Fibroblast of skin of right biceps (primary cell): ENCODE data around the gene ME2.
"Not testable (repeated sequence)": the region's sequence is repeated elsewhere in the genome, so short reads cannot be mapped to it uniquely, and the experiment has no call there.

Source experiments
- DNase-seq: peaks from one replicate; pipeline ENCODE4 v3.0.0-alpha.2; 2013

ME2 gene

DNA sequence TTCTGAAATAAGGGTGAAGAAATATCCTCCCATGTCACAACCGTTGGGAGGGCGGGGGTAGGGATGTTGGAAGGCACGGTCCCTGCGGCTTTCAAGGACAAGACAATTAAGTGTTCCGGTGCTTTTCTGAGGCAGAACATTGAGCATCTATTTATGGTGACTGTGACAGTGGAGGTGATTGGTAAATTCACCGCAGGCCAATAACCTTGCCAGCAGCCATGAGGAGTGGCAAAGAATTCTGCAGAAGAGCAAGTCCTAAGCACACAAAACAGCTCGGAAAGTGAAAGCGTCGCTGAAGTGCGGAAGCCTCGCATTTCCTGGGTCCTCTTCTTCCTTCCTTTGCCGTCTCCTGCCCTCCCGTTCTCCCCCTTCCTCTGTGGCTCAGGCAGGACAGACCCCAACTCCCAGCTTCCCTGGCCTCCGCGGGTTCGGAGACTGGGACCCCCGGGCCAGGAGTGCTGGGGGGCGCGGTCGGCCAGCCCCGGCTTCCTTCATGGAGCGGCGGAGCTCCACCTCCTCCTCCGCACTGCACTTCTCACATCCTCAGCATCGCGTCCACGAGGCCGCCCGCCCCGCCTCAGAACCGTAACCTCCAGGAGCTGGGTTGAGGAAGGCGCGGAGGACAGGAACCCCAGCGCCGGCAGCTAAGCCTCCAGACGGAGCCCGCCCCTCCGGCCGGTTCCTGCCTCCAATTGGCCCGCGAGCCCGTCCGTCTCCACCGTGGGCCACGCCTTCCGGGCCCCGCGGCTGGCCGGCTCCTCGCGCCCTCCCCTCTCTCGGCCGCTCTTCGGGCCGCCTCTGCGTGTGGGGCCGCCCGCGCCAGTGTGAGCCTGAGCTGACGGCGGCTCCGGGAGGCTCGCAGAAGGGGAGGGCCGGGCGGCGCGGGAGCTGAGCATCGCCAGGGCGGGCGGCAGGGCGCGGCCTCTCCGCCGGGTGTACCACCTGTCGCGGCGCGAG is at the start of gene ME2:
ME2 (plus strand) TSS at position 774 of the 957 bp plus-strand sequence. CDS start 16,703 bp downstream, outside the sequence.
- DNase-seq: peak; percentile 87

DNA sequence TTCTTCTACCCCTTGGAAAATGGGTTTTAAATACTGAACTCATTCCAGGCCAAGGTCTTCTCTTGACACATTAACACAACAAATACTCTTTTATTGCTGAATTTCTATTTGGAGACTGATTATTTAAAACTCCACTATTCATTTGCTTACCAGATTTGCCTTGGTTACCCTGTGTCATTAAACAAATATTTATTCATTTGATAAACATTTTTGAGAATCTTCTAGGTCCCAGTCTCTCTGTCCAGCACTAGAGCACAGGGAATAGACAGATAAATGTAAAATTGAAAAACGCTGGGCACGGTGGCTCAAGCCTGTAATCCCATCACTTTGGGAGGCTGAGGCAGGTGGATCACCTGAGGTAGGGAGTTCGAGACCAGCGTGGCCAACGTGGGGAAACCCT is 49.3 kb upstream of the ME2 start:
- DNase-seq: no peak

DNA sequence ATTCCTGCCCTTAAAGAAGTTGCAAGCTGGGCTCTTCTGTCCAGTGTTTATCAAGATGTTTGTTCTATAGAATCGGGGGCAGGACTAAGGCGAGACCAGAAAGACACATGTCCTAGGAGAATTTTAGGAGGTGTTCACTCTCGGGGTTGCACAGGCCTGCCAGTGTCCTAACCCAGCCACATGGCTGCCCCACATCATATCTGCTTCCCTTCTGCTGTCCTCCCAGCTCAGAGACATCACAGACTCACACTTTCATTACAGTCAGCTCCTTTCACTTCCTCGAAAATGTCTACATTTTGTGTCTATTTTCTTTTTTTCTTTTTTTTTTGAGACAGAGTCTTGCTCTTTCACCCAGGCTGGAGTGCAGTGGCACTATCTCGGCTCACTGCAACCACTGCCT is 48.4 kb upstream of the ME2 start:
- no peak for DNase-seq

DNA sequence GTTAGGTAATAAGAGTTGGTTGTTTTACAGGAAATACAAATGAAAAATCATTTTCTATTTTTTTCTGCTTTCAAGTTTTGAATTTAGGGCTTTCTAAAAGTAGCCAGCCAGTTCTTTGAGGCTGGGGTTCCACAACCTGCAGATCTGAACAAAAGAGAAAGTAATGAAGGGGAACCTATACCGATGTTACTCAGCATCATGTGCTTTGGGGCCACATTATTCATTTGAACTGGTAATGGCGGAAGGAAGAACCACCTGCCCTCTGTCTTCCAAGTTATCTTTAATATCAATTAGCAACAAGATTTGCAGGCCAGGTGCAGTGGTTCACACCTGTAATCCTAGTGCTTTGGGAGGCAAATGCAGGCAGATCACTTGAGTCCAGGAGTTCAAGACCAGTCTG is 46.2 kb upstream of the ME2 start:
- DNase-seq: no peak

DNA sequence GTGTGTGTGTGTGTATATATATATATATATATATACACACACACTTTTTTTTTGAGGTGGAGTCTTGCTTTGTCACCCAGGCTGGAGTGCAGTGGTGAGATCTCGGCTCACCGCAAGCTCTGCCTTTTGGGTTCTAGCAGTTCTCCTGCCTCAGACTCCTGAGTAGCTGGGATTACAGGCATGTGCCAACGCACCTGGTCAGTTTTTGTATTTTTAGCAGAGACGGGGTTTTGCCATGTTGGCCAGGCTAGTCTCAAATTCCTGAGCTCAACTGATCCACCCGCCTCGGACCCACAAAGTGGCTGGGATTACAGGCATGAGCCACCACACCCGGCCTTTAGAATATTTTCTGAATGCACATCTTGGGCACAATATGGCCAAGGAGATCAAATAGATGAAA is 45.4 kb upstream of the ME2 start:
- not testable (repeated sequence) for DNase-seq

DNA sequence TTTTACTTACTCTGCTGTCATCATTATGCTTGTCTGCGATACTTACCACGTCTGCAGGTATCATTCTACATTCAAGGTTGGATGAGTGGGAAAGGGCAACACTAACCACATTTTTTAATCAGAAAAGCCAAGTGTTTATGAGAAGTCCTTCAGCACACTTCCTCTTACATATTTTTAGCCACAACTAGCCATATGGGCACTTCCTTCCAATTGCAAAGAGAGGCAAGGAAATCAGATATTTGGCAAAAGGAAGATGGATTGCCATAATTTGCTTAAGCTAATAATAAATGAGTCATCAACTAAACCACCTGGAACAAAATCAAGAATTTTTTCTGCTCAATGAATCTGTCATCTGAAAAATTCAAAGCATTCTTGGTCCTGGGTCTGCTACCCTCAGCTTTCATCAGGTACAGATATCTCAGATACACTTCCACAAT is 42.4 kb upstream of the ME2 start:
- peak; percentile 77 for DNase-seq

DNA sequence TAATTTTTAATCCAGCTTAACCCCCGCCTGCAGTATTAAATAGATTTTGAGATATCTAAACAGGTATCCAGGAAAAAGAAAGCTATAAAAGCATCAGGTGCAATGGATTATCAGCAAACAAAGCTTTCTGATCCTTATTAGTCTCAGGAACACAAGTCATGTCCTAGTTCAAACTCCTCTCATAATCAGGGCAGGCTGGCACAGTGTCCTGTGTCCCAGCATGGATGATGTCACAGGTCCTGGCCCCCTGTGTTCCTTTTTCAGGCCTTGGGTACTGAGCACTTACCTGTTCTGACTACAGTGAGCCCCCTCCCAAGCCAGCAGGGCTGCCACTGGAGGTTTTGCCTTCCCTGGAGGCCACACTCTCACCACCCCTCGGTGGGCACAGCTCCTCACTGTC is 39.6 kb upstream of the ME2 start:
- DNase-seq: no peak

DNA sequence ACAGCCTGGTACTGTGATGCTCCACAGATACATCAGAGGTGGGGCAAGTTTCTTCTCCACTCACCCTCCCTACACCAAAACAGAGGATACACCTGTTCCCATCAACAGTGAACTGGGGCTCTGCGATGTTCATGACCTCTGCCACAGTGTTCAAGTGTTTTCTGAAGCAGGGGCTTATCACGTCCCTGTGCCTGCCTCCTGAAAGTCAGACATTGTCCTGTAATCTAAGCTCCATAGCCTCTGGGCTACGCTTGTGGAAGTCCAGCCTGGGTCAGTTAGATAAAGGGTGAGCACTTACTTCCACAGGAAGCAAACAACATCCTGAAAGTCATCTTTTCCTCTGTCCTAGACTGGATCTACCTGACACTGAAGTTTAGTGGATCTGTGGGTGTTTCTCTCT is 38.9 kb upstream of the ME2 start:
- DNase-seq: no peak

DNA sequence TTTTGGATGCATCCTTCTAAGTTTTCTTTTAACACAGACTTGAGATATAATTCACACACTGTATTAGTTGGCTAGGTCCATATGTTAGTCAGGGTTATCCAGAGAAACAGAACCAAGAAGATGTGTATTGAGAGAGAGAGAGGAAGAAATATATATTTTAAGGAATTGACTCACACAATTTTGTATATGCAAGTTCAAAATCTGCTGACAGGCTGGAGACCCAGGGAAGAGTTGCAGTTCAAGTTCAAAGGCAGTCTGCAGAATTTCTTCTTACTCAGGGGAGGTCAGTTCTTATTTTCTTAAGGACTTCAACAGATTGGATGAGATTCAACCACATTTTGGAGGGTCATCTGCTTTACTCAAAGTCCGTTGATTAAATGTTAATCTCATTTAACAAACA is 36.1 kb upstream of the ME2 start:
- no peak for DNase-seq

DNA sequence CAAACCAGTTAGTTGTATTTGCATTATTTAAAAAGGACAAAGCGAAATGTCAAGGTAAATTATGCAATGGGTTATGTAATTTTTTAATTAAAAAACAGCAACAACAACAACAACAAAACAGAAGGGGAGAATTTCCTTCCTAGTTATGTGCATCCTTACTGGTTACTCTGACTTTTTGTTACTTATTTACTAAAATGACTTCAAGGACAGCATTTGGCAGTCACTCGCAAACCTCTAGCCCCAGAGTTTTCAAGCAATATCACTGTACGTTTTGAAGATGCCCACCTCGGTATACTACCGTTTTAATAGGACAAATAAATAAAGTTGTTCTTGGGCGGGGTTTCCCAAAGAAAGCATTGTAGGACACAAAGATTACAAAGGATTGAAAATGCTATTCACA is 34.4 kb upstream of the ME2 start:
- no peak for DNase-seq

DNA sequence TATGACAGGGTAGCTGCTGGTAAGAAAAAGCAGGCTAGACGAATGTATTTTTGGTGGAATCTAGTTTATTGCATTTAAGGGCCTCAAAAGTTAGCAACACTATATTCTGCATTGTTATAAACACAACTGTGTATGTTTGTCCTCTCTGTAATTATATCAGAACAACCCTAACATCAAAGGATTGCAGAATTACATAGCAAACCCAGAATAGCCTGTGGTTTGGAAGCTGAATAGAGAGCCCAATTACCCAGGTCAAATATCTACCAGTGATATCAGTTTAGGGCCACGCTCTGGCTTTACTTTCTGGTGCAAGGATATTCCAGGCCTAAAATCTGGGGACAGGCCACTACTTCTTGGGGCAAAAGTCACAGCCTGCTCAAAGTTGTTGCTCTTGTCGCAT is 34.0 kb upstream of the ME2 start:
- DNase-seq: no peak

DNA sequence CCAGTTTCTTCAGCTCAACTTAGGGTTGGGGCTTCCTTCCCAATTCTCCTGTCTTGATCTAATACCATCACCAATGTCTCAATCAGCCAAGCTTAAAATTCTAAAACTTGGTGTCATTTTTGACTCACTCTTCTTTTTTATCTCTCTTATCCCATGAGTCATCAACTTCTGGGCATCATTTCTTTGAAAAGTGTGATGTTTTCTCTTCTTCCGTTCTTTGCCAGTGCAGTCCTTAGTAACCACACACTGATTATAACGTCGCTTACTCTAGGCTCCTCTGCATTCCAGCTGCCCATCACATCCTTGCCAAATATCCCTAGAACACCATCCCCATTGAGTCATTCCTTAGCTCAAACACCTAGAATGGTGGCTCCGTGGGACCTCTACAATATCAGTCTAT is 31.7 kb upstream of the ME2 start:
- peak; percentile 26 for DNase-seq

DNA sequence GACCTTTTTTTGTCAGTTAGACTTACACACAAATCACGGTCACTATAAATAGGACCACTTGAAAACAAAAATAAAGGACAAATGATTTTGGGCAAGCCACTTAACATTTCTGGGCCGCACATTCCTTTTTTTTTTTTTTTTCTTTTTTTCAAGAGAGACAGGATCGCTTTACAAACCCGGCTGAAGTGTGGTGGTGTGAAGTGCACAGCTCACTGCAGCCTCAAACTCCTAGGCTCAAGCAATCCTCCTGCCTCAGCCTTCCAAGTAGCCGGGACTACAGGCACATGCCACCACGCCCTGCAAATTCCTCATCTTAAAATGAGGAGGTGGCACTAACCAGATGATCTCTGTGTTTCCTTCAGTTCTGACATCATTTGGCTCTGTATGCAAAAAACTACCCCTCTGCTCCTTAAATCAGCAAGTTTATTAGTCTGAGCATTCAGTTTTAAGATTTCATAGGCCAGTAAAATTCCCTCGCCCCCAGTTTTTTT is 30.8 kb upstream of the ME2 start:
- DNase-seq: no peak

DNA sequence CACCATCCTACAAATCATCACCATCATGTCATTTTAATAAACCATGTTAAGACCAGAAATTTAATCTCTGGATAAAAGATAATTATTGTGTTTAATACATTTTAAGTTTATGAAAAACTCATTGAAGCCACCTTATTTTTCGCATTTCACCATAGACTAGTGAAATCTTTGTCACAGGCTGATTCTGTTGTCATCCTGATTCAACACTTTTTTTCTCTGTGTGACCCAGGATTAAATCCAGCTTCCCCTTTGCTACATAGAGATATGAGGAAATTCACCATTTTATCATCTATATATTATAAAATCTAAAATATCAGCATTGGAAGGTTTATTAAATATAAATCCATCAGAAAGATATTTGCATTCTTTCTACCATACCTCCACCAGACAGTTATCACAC is 29.9 kb upstream of the ME2 start:
- DNase-seq: no peak

DNA sequence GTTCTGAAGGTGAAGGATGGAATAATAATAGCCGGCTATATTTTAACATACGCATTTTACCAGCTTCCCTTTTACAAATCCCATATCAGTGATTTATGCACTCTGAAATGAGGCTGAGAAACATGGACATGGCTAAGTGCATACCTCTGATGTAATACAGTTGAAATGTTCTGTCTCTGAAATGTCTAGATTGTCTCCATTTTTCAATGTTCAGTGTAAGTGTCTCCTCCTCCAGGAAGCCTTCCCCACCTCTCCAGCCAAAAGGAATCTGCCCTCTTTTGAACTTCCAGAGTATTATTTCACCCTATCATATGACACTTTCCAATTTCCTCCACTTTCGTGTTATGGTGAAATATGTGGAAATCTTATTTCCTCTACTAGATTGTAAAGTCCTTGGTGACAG is 29.5 kb upstream of the ME2 start:
- peak; percentile 31 for DNase-seq

DNA sequence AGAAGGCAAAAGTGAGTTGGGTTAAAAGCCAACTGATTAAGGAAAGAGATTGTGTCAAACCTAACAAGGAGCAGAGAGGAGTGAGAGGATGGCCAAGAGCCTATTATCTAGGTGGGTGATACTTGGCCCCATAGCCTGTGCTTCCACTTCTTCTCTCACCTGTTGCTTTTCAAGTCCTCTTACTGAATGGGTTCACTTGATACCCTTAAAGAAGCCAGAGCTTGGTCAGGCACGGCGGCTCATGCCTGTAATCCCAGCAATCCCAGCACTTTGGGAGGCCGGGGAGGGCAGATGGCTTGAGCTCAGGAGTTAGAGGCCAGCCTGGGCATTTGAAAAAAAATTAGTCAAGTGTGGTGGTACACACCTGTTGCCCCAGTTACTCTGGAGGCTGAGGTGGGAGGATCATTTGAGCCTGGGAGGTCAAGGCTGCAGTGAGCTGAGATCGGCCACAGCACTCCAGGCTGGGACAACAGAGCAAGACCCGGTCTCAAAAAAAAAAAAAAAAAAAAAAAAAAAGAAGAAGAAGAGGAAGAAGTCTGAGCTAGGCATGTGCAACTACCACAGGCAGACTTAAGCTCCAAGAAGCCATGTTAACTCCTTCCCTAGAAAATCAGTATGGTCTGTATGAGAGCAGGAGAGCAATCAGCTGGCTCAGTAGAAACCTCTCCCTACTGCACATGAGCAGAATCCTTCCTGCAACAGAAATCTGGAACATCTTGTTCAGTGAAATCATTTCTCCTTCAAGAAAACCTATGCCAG is 28.4 kb upstream of the ME2 start:
- DNase-seq: no peak

DNA sequence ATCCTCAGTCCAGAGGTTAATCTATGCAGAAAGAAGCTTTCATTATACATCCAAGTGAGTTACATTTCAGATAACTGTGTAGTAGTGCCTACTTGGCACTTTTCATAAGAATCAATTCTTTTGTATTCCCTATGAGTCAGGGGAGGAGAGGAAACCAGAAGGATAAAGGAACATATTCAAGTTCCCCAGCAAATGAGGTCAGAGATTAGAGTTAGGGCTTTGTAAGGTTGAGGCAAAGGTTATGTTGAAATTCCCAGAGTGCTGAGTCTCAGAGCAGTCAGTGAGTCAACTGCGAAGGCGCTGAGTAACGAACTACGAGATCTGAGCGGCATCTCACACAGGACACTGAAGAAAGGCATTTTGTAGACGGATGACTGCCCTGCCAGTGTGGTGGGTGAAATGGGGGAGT is 25.1 kb upstream of the ME2 start:
- DNase-seq: peak; percentile 41

DNA sequence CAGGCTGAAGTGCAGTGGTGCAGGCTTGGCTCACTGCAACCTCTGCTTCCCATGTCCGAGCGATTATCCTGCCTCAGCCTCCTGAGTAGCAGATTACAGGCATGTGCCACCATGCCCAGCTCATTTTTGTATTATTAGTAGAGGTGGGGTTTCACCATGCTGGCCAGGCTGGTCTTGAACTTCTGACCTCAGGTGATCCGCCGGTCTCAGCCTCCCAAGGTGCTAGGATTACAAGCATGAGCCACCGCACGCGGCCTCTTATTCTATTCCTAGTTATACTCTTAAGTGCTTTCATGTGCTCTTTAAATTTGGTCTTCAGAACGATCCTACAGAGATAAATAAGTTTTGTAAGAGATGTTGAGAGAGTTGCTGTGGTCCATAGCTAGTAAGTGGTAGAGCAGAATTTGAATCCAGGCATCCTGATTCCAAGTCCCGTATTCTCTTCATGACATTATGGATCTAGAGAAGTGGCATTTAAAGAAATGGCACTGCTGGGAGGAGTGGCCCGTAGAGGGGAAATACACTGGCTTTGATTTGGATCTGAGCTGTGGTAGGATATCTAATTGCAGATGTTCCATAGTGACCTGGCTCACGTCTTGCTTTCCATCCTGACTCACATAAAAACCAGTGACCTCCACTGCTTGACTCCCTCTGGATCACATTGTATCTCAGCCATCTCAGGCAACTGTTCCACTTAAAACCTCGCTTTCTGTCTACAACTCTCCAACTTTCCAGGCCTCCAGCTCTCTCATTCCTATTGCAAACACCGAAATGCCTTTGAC is 22.8 kb upstream of the ME2 start:
- DNase-seq: no peak

DNA sequence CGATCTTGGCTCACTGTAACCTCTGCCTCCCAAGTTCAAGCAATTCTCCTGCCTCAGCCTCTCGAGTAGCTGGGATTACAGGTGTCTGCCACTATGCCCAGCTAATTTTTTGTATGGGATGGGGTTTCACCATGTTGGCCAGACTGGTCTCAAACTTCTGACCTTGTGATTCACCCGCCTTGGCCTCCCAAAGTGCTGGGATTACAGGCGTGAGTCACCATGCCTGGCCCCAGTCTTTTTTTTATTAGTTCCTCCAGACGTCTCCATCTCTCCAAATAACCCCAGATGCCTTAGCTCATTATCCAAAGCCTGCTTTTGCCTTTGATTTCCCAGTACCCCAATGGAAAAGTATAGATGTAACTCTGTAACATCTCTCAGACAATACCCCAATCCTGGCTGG is 21.8 kb upstream of the ME2 start:
- DNase-seq: not testable (repeated sequence)

DNA sequence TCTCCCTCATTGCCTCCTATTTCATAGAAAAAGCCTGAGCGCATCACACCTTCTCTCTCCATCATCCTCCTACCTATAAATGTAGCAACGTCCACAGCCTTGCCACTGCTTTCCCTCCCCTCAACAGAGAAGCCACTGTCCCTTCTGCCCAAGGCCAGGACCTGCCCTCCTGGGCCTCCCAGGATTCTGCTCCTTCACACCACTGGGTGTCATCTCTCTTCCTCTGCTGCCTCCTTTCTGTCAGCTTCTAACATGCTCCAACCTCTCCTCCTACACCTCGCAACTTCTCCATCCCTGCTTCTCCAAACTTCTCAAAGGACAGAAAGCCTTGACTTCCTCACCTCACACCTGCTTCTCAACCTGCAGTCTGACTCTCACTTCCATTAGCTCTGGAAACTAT is 21.2 kb upstream of the ME2 start:
- DNase-seq: no peak

DNA sequence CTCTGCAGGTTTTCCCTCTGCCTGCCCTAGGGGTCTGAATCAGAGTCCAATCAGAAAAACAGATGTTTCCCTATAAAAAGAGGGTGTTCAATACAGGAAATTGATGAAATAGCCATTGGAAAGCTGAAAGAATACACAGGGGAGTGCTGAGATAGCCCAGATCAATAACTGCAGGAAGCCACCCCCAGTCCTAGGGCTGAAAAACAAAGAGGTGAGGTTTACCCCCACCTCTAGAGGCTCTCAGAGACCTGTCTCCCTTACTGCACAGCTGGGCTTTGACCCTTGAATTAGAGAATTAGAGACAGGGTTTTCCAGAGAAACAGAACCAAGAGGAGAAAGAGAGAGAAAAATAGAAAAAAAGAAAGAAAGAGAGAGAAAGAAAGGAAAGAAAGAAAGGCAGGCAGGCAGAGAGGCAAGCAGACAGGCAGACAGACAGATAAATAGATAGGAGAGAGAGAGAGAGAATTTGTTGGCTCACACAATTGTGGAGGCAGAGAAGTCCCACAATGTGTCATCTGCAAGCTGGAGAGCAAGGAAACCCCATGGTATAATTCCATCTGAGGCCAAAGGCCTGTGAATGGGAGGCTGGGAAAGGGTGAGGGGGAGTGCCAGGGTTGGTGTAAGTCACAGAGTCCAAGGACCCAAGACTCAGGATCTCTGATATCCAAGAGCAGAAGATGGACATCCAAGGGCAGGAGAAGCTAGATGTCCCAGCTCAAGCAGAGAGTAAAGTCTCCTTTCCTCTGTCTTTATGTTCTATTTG is 18.9 kb upstream of the ME2 start:
- no peak for DNase-seq

DNA sequence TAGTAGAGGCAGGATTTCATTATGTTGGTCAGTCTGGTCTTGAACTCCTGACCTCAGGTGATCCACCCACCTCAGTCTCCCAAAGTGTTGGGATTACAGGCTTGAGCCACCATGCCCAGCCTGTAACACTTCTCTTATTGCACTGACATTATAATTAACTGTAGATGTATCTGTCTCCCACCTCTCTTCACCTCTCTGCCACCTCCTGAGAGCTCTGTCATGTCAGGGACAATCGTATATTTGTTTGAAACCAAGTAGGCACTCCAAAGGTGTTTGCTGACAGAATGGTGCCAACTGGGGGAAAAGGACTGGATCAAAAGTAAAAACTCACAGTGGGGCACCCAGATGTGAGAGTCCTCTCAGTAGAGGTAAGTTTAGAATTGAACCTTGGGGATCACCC is 17.3 kb upstream of the ME2 start:
- no peak for DNase-seq
